ENCODE results near the gene MUTYH. TPM values are rescaled to one million over a fixed set of nuclear protein-coding genes. Genes with fewer than 3 reads are reported as not detected.
"Not testable (repeated sequence)": the region's sequence is repeated elsewhere in the genome, so short reads cannot be mapped to it uniquely, and the experiment has no call there.

Gene MUTYH
- total RNA-seq, 1 donor from 2014 or later = 48.2 TPM

DNA sequence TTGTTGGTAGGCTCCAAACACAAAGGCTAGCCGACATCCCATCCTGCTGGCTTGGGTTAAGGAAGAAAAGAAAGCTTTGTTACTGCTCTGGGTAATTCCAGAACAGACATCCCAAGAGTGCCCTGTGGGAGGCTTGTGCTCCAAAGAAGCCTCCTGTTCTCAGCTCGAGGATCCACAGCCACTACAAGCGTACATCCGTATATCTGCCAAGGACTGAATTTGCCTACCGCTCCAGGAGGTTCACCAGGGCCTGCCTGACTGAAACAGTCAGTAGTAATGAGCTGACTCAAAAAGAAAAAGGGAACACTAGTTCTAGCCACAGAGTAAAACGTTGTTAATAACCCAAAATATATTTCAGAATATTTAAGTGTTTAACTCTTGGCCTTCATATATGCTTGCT is 24.8 kb upstream of the MUTYH start:
- no peaks in the 10 kb centered on the region for H3K36me3 ChIP-seq
- H3K27ac Mint-ChIP-seq = no peak overlapping the region
- peaks cover 13% of the 10 kb centered on the region for H3K4me1 ChIP-seq
- no peak overlapping the region for H3K4me3 ChIP-seq
- no peaks in the 10 kb centered on the region for H3K27me3 Mint-ChIP-seq (ENCODE audit: insufficient read depth, low read depth)
- no peaks in the 10 kb centered on the region for H3K9me3 ChIP-seq (ENCODE audit: low read depth)
- no peaks in the 10 kb centered on the region for H3K79me2 ChIP-seq (ENCODE audit: low read depth)
- peaks cover 7% of the 10 kb centered on the region for H3K4me1 Mint-ChIP-seq
- H3F3A ChIP-seq (ENCODE audit: low read depth) = peaks cover 32% of the 10 kb centered on the region
- peak overlapping the region; percentile 80 for H3K27ac ChIP-seq
- no peak overlapping the region for H2AFZ ChIP-seq (replicated peaks)
- TF ChIP-seq, protein P1, sequence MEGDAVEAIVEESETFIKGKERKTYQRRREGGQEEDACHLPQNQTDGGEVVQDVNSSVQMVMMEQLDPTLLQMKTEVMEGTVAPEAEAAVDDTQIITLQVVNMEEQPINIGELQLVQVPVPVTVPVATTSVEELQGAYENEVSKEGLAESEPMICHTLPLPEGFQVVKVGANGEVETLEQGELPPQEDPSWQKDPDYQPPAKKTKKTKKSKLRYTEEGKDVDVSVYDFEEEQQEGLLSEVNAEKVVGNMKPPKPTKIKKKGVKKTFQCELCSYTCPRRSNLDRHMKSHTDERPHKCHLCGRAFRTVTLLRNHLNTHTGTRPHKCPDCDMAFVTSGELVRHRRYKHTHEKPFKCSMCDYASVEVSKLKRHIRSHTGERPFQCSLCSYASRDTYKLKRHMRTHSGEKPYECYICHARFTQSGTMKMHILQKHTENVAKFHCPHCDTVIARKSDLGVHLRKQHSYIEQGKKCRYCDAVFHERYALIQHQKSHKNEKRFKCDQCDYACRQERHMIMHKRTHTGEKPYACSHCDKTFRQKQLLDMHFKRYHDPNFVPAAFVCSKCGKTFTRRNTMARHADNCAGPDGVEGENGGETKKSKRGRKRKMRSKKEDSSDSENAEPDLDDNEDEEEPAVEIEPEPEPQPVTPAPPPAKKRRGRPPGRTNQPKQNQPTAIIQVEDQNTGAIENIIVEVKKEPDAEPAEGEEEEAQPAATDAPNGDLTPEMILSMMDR (IDR thresholded peaks at IDR 0.05) = no peak
- TF ChIP-seq EZH2 (IDR thresholded peaks at IDR 0.05) (no peak), EZH2phosphoT487 (IDR thresholded peaks at IDR 0.05) (no peak)
- peak; percentile 73 for DNase-seq (ENCODE audit: low spot score)
- no peaks in the 10 kb centered on the region for H4K20me1 ChIP-seq (ENCODE audit: low read depth)
- H3K9ac ChIP-seq = no peak overlapping the region
- H3K36me3 Mint-ChIP-seq = no peaks in the 10 kb centered on the region
- peak overlapping the region; percentile 40 for H3K4me2 ChIP-seq
- H3K4me3 Mint-ChIP-seq = no peak overlapping the region
- H3K9me3 Mint-ChIP-seq = no peaks in the 10 kb centered on the region
- H3K27me3 ChIP-seq = no peaks in the 10 kb centered on the region

DNA sequence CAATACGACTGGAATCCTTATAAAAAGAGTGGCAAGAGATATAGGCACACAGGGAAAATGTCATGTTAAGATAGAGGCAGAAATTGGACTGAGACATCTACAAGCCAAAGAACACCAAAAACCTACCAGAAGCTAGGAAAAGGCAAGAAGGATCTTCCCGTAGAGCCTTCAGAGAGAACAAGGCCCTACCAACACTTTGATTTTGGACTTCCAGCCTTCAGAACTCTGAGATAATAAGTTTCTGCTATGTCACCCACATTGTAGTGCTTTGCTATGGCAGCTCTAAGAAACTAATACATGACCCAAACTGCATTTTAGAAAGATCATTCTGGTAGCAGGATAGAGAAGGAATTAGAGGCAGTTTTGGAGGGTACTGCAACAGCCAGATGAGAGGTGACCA is 24.1 kb upstream of the MUTYH start:
- Mint-ChIP-seq H3K4me1 (peaks cover 10% of the 10 kb centered on the region), H3K27me3 (ENCODE audit: insufficient read depth, low read depth) (no peaks in the 10 kb centered on the region), H3K9me3 (no peaks in the 10 kb centered on the region), H3K4me3 (no peak overlapping the region), H3K27ac (no peak overlapping the region), H3K36me3 (no peaks in the 10 kb centered on the region)
- no peak for TF ChIP-seq EZH2 (IDR thresholded peaks at IDR 0.05)
- TF ChIP-seq EZH2phosphoT487 (IDR thresholded peaks at IDR 0.05) = no peak
- TF ChIP-seq, protein P1 (IDR thresholded peaks at IDR 0.05) = no peak
- Histone ChIP-seq H3K9ac (no peak overlapping the region), H3K4me1 (peaks cover 13% of the 10 kb centered on the region), H2AFZ (replicated peaks) (no peak overlapping the region), H3K4me2 (no peak overlapping the region), H3F3A (ENCODE audit: low read depth) (peaks cover 34% of the 10 kb centered on the region), H3K27me3 (no peaks in the 10 kb centered on the region), H4K20me1 (ENCODE audit: low read depth) (no peaks in the 10 kb centered on the region), H3K27ac (no peak overlapping the region), H3K36me3 (no peaks in the 10 kb centered on the region), H3K79me2 (ENCODE audit: low read depth) (no peaks in the 10 kb centered on the region), H3K9me3 (ENCODE audit: low read depth) (no peaks in the 10 kb centered on the region), H3K4me3 (no peak overlapping the region)
- no peak for DNase-seq (ENCODE audit: low spot score)

DNA sequence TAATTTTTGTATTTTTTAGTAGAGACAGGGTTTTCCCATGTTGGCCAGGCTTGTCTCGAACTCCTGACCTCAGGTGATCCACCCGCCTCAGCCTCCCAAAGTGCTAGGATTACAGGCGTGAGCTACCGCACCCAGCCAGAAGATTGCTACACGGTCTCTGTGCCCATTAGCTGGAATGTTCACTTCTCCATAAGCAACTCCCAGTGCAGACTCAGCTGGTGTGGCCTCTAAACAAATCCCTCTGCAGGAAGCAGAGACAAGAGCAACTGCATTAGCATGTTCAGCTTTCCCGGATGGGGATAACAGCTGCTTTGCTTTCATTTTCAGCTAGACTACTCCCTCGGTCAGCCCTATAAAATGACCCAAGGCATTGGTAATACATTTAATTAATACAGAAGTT is 20.7 kb upstream of the MUTYH start:
- not testable (repeated sequence) for H3K27me3 ChIP-seq; H3K79me2 ChIP-seq (ENCODE audit: low read depth); H3K36me3 Mint-ChIP-seq; H4K20me1 ChIP-seq (ENCODE audit: low read depth); H3K9me3 ChIP-seq (ENCODE audit: low read depth); H3K27ac Mint-ChIP-seq; H2AFZ ChIP-seq (replicated peaks); H3K27ac ChIP-seq; H3K27me3 Mint-ChIP-seq (ENCODE audit: insufficient read depth, low read depth); H3K4me3 ChIP-seq; H3K9ac ChIP-seq; H3K9me3 Mint-ChIP-seq; H3K4me3 Mint-ChIP-seq; H3K36me3 ChIP-seq
- DNase-seq (ENCODE audit: low spot score) = peak; percentile 61
- Histone ChIP-seq H3K4me1 (peaks cover 13% of the 10 kb centered on the region), H3F3A (ENCODE audit: low read depth) (peaks cover 32% of the 10 kb centered on the region), H3K4me2 (peak overlapping the region; percentile 32)
- H3K4me1 Mint-ChIP-seq = peaks cover 10% of the 10 kb centered on the region

DNA sequence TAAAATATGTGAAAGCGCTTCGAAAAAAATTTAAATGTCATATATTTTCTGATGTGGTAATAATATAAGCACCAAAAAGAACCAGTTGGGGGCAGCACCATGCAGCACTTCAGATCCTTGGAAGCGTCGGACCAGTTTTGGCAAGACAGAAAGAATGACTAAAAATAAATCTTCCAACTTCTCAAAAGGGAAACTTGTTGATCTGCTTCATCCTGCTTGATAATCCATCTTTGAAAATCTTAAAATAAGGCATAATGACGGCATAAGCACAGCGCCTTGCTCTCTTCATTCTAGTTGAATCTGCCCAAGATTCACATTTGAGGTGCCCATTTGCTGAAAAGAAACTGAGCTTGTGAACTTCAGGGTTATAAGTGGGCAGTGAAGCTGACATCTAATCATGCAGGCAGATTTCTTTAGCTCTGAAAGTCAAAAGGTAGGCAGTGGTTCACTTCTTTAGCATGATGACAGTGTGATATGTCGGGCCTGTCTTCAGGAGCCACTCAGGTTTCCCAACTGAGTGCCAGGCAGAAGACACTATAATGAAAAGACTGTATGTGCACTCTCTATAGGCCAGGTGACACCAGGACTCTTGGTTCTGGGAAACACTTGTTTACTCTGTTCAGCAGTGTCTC is 19.8 kb upstream of the MUTYH start:
- no peaks in the 10 kb centered on the region for H3K36me3 Mint-ChIP-seq
- no peaks in the 10 kb centered on the region for H3K36me3 ChIP-seq
- peak overlapping the region; percentile 32 for H3K4me2 ChIP-seq
- no peak for TF ChIP-seq EZH2phosphoT487 (IDR thresholded peaks at IDR 0.05)
- no peak for TF ChIP-seq EZH2 (IDR thresholded peaks at IDR 0.05)
- TF ChIP-seq, protein P1 (IDR thresholded peaks at IDR 0.05) = peak; percentile 73
- H3K4me3 ChIP-seq = no peak overlapping the region
- H2AFZ ChIP-seq (replicated peaks) = peak overlapping the region; percentile 64
- DNase-seq (ENCODE audit: low spot score) = peak; percentile 59
- H3K27ac ChIP-seq = no peak overlapping the region
- H3K27me3 Mint-ChIP-seq (ENCODE audit: insufficient read depth, low read depth) = no peaks in the 10 kb centered on the region
- H3K4me1 ChIP-seq = peaks cover 11% of the 10 kb centered on the region
- no peaks in the 10 kb centered on the region for H3K27me3 ChIP-seq
- H3F3A ChIP-seq (ENCODE audit: low read depth) = peaks cover 22% of the 10 kb centered on the region
- H4K20me1 ChIP-seq (ENCODE audit: low read depth) = no peaks in the 10 kb centered on the region
- no peaks in the 10 kb centered on the region for H3K79me2 ChIP-seq (ENCODE audit: low read depth)
- H3K9ac ChIP-seq = no peak overlapping the region
- no peaks in the 10 kb centered on the region for H3K9me3 Mint-ChIP-seq
- no peak overlapping the region for H3K27ac Mint-ChIP-seq
- H3K4me3 Mint-ChIP-seq = no peak overlapping the region
- peaks cover 10% of the 10 kb centered on the region for H3K4me1 Mint-ChIP-seq
- no peaks in the 10 kb centered on the region for H3K9me3 ChIP-seq (ENCODE audit: low read depth)

Measured in neural progenitor cell (in vitro differentiated cells).